Gastrocnemius medialis (tissue), 4 donors: ENCODE data around the gene PPP1R13L.

Source experiments
- CTCF ChIP-seq, 5 experiments: fragments of 450-650 bp in 3 of 5; fragments of 200-600 bp in 2 of 5; sonication (generic) in 2 of 5; IDR thresholded peaks in 4 of 5; conservative IDR thresholded peaks in 1 of 5; 1 replicate in 4 of 5; 2 replicates in 1 of 5; pipeline ENCODE4 v1.5.1; 2016 to 2019; ENCODE audit warnings: antibody characterized with exemption in 5 of 5, mild to moderate bottlenecking in 3 of 5, moderate library complexity in 3 of 5
- POLR2A ChIP-seq, 2 donors: fragments of 450-650 bp; IDR thresholded peaks; one replicate each; pipeline ENCODE4 v1.6.1; 2017; ENCODE audit warnings: antibody characterized with exemption in 2 of 2, mild to moderate bottlenecking in 2 of 2, moderate library complexity in 2 of 2

GRCh38 chr19:45391346-45391745 is 13.5 kb downstream of the PPP1R13L start:
- TF ChIP-seq POLR2A (IDR thresholded peaks at IDR 0.05) (no peak), CTCF (IDR thresholded peaks at IDR 0.05 in 4 of 5, conservative IDR thresholded peaks at IDR 0.05 in 1 of 5) (no peak)
